Loucy (cell line): ENCODE results near the gene PLXDC1.

Experiments
- EZH2phosphoT487 ChIP-seq: fragments of 200-600 bp; IDR thresholded peaks from 2 replicates; pipeline ENCODE4 v1.6.1; 2018; ENCODE audit warnings: antibody characterized with exemption, mild to moderate bottlenecking, moderate library complexity, borderline replicate concordance
- TF ChIP-seq, protein P1 (sequence below): fragments of 200-600 bp; sonication (generic); conservative IDR thresholded peaks from 2 replicates; pipeline ENCODE4 v1.5.1; 2014; ENCODE audit warnings: mild to moderate bottlenecking, antibody characterized with exemption, low read length

GRCh38 chr17:39079836-39080235 lies 71.6 kb downstream of the PLXDC1 start:
- TF ChIP-seq, protein P1, sequence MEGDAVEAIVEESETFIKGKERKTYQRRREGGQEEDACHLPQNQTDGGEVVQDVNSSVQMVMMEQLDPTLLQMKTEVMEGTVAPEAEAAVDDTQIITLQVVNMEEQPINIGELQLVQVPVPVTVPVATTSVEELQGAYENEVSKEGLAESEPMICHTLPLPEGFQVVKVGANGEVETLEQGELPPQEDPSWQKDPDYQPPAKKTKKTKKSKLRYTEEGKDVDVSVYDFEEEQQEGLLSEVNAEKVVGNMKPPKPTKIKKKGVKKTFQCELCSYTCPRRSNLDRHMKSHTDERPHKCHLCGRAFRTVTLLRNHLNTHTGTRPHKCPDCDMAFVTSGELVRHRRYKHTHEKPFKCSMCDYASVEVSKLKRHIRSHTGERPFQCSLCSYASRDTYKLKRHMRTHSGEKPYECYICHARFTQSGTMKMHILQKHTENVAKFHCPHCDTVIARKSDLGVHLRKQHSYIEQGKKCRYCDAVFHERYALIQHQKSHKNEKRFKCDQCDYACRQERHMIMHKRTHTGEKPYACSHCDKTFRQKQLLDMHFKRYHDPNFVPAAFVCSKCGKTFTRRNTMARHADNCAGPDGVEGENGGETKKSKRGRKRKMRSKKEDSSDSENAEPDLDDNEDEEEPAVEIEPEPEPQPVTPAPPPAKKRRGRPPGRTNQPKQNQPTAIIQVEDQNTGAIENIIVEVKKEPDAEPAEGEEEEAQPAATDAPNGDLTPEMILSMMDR, result no peak
- no peak for TF ChIP-seq EZH2phosphoT487
